Type B pancreatic cell (in vitro differentiated cells): ENCODE measurements around the gene SERPINA12. TPM values are rescaled to one million over a fixed set of nuclear protein-coding genes. Genes with fewer than 3 reads are reported as not detected.
A peak's percentile ranks its signal among the peaks of the same experiment; 100 is the strongest.

ENCODE experiments used
- DNase-seq: peaks from one replicate; pipeline ENCODE4 v3.0.0; 2021; ENCODE audit warnings: mixed read lengths; ENCODE audit not compliant: unreplicated experiment; ENCODE audit errors: extremely low spot score
- H3K27ac Mint-ChIP-seq: 2 replicates; pipeline ENCODE4 v1.8.0; 2021; ENCODE audit warnings: mild to moderate bottlenecking, mixed read lengths
- H3K27me3 Mint-ChIP-seq: 2 replicates; pipeline ENCODE4 v1.8.0; 2021; ENCODE audit warnings: mixed read lengths
- H3K36me3 Mint-ChIP-seq: 2 replicates; pipeline ENCODE4 v1.8.0; 2021; ENCODE audit warnings: mixed read lengths
- H3K4me1 Mint-ChIP-seq: one replicate; pipeline ENCODE4 v1.8.0; 2021; ENCODE audit warnings: mixed read lengths; ENCODE audit not compliant: unreplicated experiment
- H3K4me3 Mint-ChIP-seq: 2 replicates; pipeline ENCODE4 v1.8.0; 2021; ENCODE audit warnings: mild to moderate bottlenecking, mixed read lengths
- H3K9me3 Mint-ChIP-seq: 2 replicates; pipeline ENCODE4 v1.8.0; 2021; ENCODE audit warnings: mixed read lengths
- total RNA-seq: library from RNA; stranded (reverse); gene quantifications from 2 replicates; pipeline ENCODE4 v1.2.1, GENCODE V29; 2021; ENCODE audit warnings: low replicate concordance
- TF ChIP-seq, protein P1 (sequence below): fragments of 200-600 bp; sonication (generic); conservative IDR thresholded peaks from 2 replicates; pipeline ENCODE4 v1.5.0; 2021; ENCODE audit warnings: antibody characterized with exemption, mild to moderate bottlenecking

SERPINA12 gene
- total RNA-seq, 1 donor from 2014 or later: not detected

DNA sequence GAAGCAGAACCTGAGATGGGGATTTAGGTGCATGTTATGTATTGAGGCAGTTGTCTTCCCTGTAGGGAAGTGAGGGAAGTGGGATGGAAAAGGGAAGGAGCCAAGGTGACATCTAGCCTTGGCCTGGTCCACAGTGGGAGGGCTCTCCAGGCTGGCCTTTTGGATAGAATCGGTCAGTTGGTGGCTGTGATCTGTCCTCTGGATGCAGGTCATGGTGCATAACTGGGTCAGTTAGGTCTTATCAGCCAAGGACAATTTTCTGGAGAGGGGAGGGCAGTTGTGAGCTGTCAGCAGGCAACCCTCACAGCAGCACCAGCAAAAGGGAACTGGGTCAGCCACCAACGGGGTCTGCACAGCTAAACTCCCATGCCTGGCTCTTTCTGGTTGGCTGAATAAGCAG lies 9.6 kb downstream of the SERPINA12 start:
- TF ChIP-seq, protein P1, sequence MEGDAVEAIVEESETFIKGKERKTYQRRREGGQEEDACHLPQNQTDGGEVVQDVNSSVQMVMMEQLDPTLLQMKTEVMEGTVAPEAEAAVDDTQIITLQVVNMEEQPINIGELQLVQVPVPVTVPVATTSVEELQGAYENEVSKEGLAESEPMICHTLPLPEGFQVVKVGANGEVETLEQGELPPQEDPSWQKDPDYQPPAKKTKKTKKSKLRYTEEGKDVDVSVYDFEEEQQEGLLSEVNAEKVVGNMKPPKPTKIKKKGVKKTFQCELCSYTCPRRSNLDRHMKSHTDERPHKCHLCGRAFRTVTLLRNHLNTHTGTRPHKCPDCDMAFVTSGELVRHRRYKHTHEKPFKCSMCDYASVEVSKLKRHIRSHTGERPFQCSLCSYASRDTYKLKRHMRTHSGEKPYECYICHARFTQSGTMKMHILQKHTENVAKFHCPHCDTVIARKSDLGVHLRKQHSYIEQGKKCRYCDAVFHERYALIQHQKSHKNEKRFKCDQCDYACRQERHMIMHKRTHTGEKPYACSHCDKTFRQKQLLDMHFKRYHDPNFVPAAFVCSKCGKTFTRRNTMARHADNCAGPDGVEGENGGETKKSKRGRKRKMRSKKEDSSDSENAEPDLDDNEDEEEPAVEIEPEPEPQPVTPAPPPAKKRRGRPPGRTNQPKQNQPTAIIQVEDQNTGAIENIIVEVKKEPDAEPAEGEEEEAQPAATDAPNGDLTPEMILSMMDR: no peak
- DNase-seq: no peak
- Mint-ChIP-seq H3K27ac (no peak overlapping the region), H3K9me3 (no peaks in the 10 kb centered on the region), H3K4me1 (no peaks in the 10 kb centered on the region), H3K27me3 (peaks cover 32% of the 10 kb centered on the region), H3K36me3 (no peaks in the 10 kb centered on the region), H3K4me3 (no peak overlapping the region)

DNA sequence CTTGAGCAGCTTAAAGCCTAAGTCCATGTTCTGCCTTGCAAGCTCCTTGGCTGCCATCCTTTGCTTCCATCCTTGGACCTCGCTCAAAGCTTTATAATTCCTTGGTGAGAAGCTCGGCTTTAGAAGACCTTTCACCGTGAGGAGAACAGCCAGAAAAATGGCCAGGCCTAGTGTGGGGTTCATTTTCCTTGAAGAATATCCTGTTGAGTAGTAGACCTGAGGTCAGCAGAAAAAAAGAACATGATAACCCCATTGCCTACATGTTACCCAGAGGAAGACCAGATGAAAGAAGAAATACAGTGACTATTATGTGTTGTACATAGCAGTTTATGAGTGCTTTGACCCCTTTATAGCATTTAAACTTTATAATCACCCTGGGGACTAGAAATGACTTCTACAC lies 11.1 kb downstream of the SERPINA12 start:
- peaks cover 34% of the 10 kb centered on the region for H3K27me3 Mint-ChIP-seq
- no peaks in the 10 kb centered on the region for H3K9me3 Mint-ChIP-seq
- no peaks in the 10 kb centered on the region for H3K4me1 Mint-ChIP-seq
- no peak for DNase-seq
- TF ChIP-seq, protein P1: no peak
- H3K27ac Mint-ChIP-seq: no peak overlapping the region
- no peaks in the 10 kb centered on the region for H3K36me3 Mint-ChIP-seq
- no peak overlapping the region for H3K4me3 Mint-ChIP-seq

DNA sequence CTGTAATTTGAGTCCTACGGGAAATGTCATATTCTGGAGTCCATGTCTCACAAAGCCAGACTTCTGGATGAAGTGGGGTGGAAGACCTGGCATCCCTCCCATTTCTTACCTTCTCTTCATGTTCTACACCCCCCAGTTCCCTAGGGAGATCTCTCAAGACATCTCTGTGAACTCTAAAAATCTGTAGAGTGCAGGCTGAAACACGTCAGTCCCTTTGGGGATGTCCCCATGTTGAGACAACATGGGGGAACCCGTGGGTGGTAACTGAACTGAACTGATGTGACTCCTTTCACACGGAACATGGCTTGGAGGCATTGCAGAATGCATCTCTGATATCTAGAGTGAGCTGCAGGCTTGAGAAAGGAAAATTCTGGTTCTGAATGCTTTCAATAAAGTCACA lies 15.2 kb downstream of the SERPINA12 start:
- Mint-ChIP-seq H3K4me3 (no peak overlapping the region), H3K27me3 (peaks cover 26% of the 10 kb centered on the region), H3K4me1 (no peaks in the 10 kb centered on the region), H3K36me3 (no peaks in the 10 kb centered on the region), H3K9me3 (no peaks in the 10 kb centered on the region), H3K27ac (no peak overlapping the region)
- DNase-seq: no peak
- TF ChIP-seq, protein P1: no peak

DNA sequence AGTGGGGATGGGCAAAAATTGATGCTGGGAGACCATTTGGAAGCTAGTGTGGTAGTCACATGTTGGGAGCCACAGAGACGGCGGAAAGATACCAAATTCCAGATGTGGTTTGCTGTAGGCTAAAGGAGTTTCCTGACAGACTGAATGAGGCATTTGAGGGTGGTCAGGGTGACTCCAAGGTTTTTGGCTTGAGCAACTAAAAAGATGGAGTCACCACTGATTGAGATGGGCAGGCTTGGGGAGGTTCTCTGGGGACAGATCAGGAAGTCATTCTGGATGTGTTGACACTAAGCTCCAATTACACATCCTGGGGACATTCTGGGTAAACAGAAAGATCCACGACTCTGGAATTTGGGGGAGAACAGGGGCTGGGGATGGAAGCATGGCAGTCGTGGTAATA lies 17.8 kb downstream of the SERPINA12 start:
- peaks cover 1% of the 10 kb centered on the region for H3K4me1 Mint-ChIP-seq
- TF ChIP-seq, protein P1: no peak
- no peak overlapping the region for H3K4me3 Mint-ChIP-seq
- H3K36me3 Mint-ChIP-seq: no peaks in the 10 kb centered on the region
- no peak overlapping the region for H3K27ac Mint-ChIP-seq
- H3K27me3 Mint-ChIP-seq: peaks cover 34% of the 10 kb centered on the region
- no peaks in the 10 kb centered on the region for H3K9me3 Mint-ChIP-seq
- no peak for DNase-seq

DNA sequence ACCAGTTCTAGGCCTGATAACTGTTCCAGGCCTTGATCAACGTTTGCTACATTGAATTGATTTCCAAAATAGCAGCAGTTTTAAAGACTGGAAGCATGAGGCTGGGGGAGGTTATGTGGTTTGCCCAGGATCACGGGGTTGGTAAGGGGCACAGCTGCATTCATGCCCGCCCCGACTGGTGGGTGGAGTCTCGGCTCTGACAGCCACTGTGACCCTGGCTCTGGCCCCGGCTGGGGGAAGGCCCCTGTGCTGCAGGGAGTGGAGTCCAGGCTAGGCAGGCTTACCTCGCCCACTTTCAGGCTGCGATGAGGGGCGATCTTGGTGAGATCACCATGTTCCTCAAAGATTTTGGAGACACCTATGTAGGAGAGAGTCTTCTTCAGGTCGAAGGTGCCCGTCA lies 19.9 kb downstream of the SERPINA12 start:
- H3K4me1 Mint-ChIP-seq: peaks cover 8% of the 10 kb centered on the region
- peaks cover 34% of the 10 kb centered on the region for H3K27me3 Mint-ChIP-seq
- no peak for DNase-seq
- TF ChIP-seq, protein P1: no peak
- H3K27ac Mint-ChIP-seq: no peak overlapping the region
- H3K9me3 Mint-ChIP-seq: no peaks in the 10 kb centered on the region
- H3K4me3 Mint-ChIP-seq: no peak overlapping the region
- H3K36me3 Mint-ChIP-seq: no peaks in the 10 kb centered on the region

DNA sequence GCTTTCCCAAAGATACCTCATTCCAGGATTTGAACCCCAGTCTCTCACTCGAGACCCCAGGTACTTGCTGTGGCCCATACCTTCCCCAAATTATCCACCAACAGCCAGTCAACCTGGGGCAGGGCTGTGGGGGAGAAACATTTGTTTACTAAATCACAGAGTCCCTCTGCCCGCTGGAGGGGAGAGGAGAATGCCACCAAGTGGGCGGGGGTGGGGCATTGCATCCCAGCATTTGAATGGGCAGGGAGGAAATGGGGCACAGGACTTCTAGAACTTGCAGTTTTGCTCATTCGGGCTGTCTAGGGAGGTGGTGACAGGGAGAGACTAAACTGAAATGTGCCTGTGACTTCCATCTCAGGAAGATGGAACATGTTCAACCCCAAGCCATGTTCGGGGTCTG lies 22.4 kb downstream of the SERPINA12 start:
- TF ChIP-seq, protein P1: no peak
- Mint-ChIP-seq H3K36me3 (no peaks in the 10 kb centered on the region), H3K27ac (peak overlapping the region; percentile 61), H3K27me3 (peaks cover 29% of the 10 kb centered on the region), H3K9me3 (no peaks in the 10 kb centered on the region), H3K4me3 (no peak overlapping the region), H3K4me1 (peaks cover 8% of the 10 kb centered on the region)
- no peak for DNase-seq
